ENCODE results near the gene CENPX. TPM values are rescaled to one million over a fixed set of nuclear protein-coding genes. Genes with fewer than 3 reads are reported as not detected.
A peak's percentile ranks its signal among the peaks of the same experiment; 100 is the strongest.

The CENPX gene
- total and polyA plus RNA-seq, 2 of the 13 experiments (the other 11 are each of a cell fraction or from before 2014, with no cell fraction given): 92.7 to 170 TPM

DNA sequence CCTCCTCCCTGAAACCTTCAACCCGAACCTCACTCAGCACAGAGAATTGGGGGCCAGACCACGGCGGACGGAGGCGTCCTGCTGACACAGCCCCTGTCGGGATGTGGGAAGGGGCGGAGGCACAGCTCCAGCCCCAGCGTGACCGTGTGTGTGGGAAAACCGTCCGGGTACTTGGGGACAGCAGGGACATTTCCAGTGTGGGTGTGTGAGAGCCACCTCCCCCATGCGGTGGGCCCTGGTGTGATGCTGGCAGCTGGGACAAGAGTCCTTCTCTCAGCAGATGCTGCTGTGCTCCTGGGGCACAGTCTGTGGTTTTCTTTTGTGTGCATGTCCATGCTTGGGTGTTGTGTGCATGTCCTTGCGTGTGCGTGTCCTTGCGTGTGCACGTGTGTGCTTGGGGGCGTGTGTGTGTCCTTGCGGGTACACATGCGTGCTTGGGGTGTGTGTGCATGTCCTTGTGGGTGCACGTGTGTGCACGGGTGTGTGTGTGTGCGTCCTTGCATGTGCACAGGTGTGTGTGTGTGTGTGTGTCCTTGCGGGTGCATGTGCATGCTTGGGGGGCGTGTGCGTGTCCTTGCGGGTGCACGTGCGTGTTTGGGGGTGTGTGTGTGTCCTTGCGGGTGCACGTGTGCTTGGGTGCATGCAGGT, 16.9 kb downstream of the CENPX start (continued):
- TF ChIP-seq ATF7-NPFF (CRISPR knock-in tag; IDR thresholded peaks at IDR 0.05; ENCODE audit: low read depth) (no peak), RXRA (CRISPR knock-in tag; IDR thresholded peaks at IDR 0.05) (0 out of 2 replicates have a peak, but pooled peaks have one; percentile 11), ZSCAN31 (CRISPR knock-in tag; IDR thresholded peaks at IDR 0.05; ENCODE audit: low read depth) (no peak), RCOR2 (CRISPR knock-in tag; IDR thresholded peaks at IDR 0.05) (no peak), ZNF30 (CRISPR knock-in tag; IDR thresholded peaks at IDR 0.05) (no peak), SIN3B (IDR thresholded peaks at IDR 0.05; ENCODE audit: low read length) (no peak), TBL1XR1 (IDR thresholded peaks at IDR 0.05; ENCODE audit: borderline replicate concordance, low read length, partially characterized antibody) (no peak), ZNF790 (CRISPR knock-in tag; IDR thresholded peaks at IDR 0.05; ENCODE audit: borderline replicate concordance) (no peak)
- TF ChIP-seq, protein P1, sequence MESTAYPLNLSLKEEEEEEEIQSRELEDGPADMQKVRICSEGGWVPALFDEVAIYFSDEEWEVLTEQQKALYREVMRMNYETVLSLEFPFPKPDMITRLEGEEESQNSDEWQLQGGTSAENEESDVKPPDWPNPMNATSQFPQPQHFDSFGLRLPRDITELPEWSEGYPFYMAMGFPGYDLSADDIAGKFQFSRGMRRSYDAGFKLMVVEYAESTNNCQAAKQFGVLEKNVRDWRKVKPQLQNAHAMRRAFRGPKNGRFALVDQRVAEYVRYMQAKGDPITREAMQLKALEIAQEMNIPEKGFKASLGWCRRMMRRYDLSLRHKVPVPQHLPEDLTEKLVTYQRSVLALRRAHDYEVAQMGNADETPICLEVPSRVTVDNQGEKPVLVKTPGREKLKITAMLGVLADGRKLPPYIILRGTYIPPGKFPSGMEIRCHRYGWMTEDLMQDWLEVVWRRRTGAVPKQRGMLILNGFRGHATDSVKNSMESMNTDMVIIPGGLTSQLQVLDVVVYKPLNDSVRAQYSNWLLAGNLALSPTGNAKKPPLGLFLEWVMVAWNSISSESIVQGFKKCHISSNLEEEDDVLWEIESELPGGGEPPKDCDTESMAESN (CRISPR knock-in tag; conservative IDR thresholded peaks at IDR 0.05): no peak
- TF ChIP-seq, protein P2, sequence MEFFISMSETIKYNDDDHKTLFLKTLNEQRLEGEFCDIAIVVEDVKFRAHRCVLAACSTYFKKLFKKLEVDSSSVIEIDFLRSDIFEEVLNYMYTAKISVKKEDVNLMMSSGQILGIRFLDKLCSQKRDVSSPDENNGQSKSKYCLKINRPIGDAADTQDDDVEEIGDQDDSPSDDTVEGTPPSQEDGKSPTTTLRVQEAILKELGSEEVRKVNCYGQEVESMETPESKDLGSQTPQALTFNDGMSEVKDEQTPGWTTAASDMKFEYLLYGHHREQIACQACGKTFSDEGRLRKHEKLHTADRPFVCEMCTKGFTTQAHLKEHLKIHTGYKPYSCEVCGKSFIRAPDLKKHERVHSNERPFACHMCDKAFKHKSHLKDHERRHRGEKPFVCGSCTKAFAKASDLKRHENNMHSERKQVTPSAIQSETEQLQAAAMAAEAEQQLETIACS (CRISPR knock-in tag; IDR thresholded peaks at IDR 0.05): no peak
- TF ChIP-seq, protein P3, sequence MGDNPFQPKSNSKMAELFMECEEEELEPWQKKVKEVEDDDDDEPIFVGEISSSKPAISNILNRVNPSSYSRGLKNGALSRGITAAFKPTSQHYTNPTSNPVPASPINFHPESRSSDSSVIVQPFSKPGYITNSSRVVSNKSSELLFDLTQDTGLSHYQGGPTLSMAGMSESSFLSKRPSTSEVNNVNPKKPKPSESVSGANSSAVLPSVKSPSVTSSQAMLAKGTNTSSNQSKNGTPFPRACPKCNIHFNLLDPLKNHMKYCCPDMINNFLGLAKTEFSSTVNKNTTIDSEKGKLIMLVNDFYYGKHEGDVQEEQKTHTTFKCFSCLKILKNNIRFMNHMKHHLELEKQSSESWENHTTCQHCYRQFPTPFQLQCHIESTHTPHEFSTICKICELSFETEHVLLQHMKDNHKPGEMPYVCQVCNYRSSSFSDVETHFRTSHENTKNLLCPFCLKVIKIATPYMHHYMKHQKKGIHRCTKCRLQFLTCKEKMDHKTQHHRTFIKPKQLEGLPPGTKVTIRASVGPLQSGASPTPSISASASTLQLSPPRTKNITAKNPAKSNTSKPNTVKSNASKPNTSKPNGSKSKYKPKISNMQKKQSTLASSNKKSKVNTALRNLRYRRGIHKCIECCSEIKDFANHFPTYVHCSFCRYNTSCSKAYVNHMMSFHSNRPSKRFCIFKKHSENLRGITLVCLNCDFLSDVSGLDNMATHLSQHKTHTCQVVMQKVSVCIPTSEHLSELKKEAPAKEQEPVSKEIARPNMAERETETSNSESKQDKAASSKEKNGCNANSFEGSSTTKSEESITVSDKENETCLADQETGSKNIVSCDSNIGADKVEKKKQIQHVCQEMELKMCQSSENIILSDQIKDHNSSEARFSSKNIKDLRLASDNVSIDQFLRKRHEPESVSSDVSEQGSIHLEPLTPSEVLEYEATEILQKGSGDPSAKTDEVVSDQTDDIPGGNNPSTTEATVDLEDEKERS (CRISPR knock-in tag; IDR thresholded peaks at IDR 0.05): no peak
- TF ChIP-seq, protein P4, sequence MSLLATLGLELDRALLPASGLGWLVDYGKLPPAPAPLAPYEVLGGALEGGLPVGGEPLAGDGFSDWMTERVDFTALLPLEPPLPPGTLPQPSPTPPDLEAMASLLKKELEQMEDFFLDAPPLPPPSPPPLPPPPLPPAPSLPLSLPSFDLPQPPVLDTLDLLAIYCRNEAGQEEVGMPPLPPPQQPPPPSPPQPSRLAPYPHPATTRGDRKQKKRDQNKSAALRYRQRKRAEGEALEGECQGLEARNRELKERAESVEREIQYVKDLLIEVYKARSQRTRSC (CRISPR knock-in tag; IDR thresholded peaks at IDR 0.05; ENCODE audit: low read depth): no peak
- TF ChIP-seq, protein P5, sequence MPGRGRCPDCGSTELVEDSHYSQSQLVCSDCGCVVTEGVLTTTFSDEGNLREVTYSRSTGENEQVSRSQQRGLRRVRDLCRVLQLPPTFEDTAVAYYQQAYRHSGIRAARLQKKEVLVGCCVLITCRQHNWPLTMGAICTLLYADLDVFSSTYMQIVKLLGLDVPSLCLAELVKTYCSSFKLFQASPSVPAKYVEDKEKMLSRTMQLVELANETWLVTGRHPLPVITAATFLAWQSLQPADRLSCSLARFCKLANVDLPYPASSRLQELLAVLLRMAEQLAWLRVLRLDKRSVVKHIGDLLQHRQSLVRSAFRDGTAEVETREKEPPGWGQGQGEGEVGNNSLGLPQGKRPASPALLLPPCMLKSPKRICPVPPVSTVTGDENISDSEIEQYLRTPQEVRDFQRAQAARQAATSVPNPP (CRISPR knock-in tag; IDR thresholded peaks at IDR 0.05): no peak
- TF ChIP-seq, protein P6, sequence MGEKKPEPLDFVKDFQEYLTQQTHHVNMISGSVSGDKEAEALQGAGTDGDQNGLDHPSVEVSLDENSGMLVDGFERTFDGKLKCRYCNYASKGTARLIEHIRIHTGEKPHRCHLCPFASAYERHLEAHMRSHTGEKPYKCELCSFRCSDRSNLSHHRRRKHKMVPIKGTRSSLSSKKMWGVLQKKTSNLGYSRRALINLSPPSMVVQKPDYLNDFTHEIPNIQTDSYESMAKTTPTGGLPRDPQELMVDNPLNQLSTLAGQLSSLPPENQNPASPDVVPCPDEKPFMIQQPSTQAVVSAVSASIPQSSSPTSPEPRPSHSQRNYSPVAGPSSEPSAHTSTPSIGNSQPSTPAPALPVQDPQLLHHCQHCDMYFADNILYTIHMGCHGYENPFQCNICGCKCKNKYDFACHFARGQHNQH (CRISPR knock-in tag; IDR thresholded peaks at IDR 0.05): no peak
- TF ChIP-seq, protein P7, sequence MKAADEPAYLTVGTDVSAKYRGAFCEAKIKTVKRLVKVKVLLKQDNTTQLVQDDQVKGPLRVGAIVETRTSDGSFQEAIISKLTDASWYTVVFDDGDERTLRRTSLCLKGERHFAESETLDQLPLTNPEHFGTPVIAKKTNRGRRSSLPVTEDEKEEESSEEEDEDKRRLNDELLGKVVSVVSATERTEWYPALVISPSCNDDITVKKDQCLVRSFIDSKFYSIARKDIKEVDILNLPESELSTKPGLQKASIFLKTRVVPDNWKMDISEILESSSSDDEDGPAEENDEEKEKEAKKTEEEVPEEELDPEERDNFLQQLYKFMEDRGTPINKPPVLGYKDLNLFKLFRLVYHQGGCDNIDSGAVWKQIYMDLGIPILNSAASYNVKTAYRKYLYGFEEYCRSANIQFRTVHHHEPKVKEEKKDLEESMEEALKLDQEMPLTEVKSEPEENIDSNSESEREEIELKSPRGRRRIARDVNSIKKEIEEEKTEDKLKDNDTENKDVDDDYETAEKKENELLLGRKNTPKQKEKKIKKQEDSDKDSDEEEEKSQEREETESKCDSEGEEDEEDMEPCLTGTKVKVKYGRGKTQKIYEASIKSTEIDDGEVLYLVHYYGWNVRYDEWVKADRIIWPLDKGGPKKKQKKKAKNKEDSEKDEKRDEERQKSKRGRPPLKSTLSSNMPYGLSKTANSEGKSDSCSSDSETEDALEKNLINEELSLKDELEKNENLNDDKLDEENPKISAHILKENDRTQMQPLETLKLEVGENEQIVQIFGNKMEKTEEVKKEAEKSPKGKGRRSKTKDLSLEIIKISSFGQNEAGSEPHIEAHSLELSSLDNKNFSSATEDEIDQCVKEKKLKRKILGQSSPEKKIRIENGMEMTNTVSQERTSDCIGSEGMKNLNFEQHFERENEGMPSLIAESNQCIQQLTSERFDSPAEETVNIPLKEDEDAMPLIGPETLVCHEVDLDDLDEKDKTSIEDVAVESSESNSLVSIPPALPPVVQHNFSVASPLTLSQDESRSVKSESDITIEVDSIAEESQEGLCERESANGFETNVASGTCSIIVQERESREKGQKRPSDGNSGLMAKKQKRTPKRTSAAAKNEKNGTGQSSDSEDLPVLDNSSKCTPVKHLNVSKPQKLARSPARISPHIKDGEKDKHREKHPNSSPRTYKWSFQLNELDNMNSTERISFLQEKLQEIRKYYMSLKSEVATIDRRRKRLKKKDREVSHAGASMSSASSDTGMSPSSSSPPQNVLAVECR (CRISPR knock-in tag; IDR thresholded peaks at IDR 0.05; ENCODE audit: borderline replicate concordance): no peak; the same call in 1 of the 2 replicates

Data from HepG2 (cell line).